ENCODE data around the gene SYNE1.
"Not testable (repeated sequence)": the region's sequence is repeated elsewhere in the genome, so short reads cannot be mapped to it uniquely, and the experiment has no call there.

The SYNE1 gene

GRCh38 chr6:152364866-152365265 lies 272.3 kb downstream of the SYNE1 start:
- DNase-seq = no peak

- no peak for DNase-seq
Observed at GRCh38 chr6:152360034-152360433, 277.1 kb downstream of the SYNE1 start.

GRCh38 chr6:152356662-152357061 lies 280.5 kb downstream of the SYNE1 start:
- no peak for DNase-seq

- DNase-seq = no peak
Observed at GRCh38 chr6:152356016-152356415, 281.1 kb downstream of the SYNE1 start.

- no peak for DNase-seq
Observed at GRCh38 chr6:152355166-152355565, 282.0 kb downstream of the SYNE1 start.

GRCh38 chr6:152353440-152353839 lies 283.7 kb downstream of the SYNE1 start:
- no peak for DNase-seq

- DNase-seq = no peak
Observed at GRCh38 chr6:152351742-152352141, 285.4 kb downstream of the SYNE1 start.

GRCh38 chr6:152351110-152351509 lies 286.1 kb downstream of the SYNE1 start:
- no peak for DNase-seq

- DNase-seq = no peak
Observed at GRCh38 chr6:152348116-152348515, 289.0 kb downstream of the SYNE1 start.

GRCh38 chr6:152343735-152344360 lies 293.3 kb downstream of the SYNE1 start:
- DNase-seq = no peak

GRCh38 chr6:152341596-152341995 lies 295.6 kb downstream of the SYNE1 start:
- DNase-seq = no peak

GRCh38 chr6:152338335-152339125 lies 298.6 kb downstream of the SYNE1 start:
- peak; percentile 38 for DNase-seq

- DNase-seq = no peak
Observed at GRCh38 chr6:152334555-152334954, 302.6 kb downstream of the SYNE1 start.

GRCh38 chr6:152330961-152331360 lies 306.2 kb downstream of the SYNE1 start:
- DNase-seq = no peak

GRCh38 chr6:152329638-152330448 lies 307.3 kb downstream of the SYNE1 start:
- DNase-seq = no peak

GRCh38 chr6:152328200-152328599 lies 309.0 kb downstream of the SYNE1 start:
- not testable (repeated sequence) for DNase-seq

- DNase-seq = no peak
Observed at GRCh38 chr6:152323376-152323775, 313.8 kb downstream of the SYNE1 start.

- no peak for DNase-seq
Observed at GRCh38 chr6:152318278-152318677, 318.9 kb downstream of the SYNE1 start.

- DNase-seq = no peak
Observed at GRCh38 chr6:152316024-152316423, 321.1 kb downstream of the SYNE1 start.

- no peak for DNase-seq
Observed at GRCh38 chr6:152314483-152314832, 322.7 kb downstream of the SYNE1 start.

- no peak for DNase-seq
Observed at GRCh38 chr6:152313542-152314482, 323.4 kb downstream of the SYNE1 start.

- DNase-seq = no peak
Observed at GRCh38 chr6:152312434-152312833, 324.7 kb downstream of the SYNE1 start.
